NCI-H748 (cell line): ENCODE measurements around the gene C11orf16.
"Not testable (repeated sequence)": the region's sequence is repeated elsewhere in the genome, so short reads cannot be mapped to it uniquely, and the experiment has no call there.

ENCODE experiments used
- DNase-seq: peaks from one replicate; lab custom pipeline; 2025; ENCODE audit not compliant: unreplicated experiment; lab: John Stamatoyannopoulos, UW

C11orf16 gene

DNA sequence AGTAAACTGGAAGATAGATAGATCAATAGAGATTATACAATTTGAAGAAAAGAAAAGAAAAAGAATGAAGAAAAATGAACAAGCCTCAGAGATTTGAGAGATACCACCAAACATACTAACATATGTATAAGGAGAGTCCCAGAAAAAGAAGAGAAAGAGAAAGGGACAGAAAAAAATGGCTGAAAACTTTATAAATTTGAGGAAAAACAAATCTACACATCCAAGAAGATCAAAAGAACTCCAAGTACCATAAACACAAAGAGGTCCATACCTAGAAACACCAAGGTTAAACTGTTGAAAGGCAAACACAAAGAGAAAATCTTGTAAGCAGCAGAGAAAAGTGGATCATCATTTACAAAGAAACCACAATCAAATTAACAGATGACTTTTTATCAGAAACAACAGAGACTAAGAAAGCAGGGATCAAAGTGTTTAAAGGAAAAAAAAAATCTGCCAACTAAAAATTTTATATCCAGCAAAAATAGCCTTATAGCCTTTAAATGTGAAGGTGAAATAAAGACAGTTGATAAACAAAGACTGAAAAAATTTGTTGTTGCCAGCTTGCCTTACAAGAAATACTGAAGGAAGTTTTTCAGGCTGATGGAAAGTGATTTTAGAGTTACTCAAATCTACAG is 33.5 kb downstream of the C11orf16 start:
- DNase-seq = no peak

DNA sequence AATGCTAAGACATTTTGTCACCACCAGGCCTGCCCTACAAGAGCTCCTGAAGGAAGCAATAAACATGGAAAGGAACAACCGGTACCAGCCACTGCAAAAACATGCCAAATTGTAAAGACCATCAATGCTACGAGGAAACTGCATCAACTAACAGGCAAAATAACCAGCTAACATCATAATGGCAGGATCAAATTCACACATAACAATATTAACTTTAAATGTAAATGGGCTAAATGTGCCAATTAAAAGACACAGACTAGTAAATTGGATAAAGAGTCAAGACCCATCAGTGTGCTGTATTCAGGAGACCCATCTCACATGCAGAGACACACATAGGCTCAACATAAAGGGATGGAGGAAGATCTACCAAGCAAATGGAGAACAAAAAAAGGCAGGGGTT is 41.6 kb downstream of the C11orf16 start:
- DNase-seq = not testable (repeated sequence)

DNA sequence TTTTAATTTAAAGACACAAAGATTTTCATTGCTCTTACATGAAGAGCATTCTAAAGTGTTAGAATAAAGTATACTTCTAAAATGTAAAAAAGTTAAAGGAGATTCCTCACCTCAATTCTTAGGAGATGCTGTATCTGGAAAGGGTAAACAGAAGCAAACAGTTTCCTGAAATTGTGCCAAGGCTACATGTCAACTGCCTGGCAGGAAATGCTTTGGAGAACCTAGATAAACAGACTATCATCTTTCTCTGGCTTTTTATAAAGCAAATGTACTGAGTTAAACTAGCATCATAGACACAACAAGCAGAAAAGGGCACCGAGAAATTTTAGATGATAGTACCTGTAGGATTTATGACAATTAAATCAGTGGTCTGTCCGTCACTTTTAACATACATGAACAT is 46.4 kb downstream of the C11orf16 start:
- DNase-seq = peak; percentile 21

DNA sequence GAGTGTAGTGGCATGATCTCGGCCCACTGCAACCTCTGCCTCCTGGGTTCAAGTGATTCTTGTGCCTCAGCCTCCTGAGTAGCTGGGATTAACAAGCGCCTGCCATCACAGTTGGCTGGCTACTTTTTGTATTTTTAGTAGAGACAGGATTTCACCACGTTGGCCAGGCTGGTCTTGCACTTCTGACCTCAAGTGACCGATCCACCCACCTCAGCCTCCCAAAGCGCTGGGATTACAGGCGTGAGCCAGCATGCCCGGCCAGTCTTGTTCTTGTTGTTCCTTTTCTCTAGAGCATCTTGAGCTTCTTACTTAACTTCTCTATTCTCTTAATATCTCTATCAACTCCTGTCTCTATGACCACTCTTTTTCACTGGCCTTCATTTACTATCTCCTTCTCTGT is 51.2 kb downstream of the C11orf16 start:
- not testable (repeated sequence) for DNase-seq

DNA sequence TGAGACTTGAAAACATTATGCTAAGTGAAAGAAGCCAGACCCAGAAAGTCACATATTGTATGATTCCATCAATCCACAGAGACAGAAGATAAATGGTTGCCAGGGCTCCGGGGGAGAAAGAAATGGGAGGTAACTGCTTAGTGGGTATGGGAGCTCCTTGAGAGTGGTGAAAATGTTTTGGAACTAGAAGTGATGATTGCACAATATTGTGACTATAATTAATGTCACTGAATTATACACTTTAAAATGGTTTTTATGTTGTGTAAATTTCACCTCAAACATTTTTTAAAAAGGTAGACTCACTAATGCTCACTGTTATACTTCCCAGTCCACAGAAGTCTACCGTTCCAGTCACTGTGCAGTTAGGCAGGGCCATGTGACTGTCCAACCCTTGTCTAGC is 54.0 kb downstream of the C11orf16 start:
- no peak for DNase-seq

DNA sequence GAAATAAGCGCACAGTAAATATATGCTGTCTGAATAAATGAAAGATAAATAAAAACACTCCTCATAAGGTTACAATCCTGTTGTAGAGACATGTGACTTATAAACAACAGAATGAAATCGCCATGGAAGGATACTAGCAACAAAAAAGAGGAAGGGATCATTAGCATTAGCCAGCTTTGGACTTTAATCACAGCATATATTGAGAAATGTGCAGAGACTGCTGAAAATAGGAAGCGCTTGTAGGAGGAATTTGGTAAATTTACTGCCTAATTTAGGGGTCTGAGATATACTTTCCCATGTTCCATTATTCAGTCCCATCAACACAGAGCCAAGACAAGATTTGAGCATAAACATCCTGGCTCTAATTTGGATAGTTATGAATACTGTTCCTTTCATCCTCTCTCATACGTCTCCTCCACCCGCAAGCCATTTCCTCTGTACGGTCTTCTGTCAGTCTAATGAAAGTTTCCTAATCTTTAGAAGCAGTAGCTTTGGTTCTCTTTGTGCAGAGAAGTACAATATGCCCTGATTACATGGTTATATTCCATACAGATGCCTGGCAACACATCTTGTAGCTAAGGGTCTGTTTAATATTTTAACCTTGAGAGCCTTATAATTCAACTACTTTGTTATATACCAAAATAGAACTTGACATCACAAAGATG is 58.9 kb downstream of the C11orf16 start:
- DNase-seq = no peak

DNA sequence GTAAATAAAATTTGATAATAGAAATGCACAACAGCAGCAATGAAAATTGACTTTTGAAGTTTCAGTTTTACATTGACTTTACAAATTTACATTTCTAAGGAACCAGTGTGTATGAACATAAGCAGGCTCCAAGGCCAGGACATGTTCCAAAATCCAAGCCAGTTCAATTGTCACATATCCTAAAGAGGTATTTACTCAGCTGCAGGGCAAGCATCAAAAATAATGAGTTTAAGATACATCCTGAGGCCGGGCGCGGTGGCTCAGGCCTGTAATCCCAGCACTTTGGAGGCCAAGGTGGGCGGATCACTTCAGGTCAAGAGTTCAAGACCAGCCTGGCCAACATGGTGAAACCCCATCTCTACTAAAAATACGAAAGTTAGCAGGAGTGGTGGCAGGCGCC is 60.8 kb downstream of the C11orf16 start:
- no peak for DNase-seq

DNA sequence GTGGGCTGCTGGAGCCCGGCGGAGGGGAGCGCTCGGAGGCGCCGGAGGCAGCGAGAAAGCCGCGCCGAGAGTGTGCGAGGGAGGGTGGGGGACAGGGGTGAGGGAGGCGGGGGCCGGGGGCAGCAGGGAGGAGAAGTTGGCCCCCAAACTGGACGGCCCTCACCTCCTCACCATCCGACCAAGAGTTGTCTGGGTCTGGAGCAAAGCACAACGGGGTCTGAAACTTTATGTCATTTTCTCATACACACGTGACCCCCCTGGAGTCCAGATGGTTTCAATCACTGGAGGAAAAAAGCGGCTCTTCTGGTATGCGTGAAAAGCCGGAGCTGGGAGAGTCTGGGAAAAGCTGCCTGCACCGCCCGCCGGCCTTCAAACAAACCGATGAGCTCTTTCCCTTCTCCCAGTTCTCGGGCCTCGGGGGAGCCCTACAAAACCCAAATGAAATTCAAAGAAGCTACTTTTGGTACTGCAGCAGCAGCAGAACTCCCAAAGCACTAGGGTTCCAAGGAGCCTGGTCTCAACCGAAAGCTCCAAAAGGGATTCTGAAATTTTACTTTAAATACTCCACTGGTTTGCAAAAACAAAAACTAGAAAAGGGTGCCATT is 61.5 kb downstream of the C11orf16 start:
- peak; percentile 53 for DNase-seq

DNA sequence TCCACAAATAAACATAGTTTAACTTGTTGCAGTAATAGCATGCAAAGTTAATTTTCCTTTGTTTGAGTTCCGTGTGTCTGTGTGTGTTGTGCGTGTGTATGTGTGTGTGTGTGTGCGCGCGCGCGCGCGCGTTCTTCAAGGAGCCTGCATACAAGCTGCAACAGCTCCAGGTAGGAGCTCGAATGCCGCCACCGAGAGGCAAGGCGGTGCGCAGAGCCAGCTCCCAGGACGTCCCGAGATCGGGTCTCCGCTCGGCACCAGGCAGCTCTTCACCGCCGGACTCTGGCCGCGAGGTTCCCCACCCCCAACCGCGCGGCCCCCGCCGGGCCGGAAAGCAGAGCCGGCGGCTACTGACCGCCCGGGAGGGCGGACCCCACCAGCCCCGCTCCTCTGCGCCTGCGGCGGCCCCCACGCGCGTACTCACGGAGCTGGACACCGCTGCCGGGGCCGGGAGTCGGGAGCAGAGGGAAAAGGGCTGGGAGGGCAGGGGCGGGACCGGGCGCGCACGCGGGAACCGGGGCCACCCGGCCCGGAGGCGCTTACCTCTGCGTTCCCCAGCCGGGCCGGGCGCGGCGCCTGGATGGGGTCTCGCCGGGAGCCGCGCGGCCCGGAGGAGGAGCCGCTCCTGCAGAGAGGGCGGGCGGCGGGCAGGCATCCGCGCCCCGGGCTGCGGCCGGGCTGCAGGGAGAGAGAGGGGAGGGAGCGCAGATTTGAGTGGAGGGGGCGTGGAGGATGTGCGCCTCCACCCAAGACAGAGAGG is 62.2 kb downstream of the C11orf16 start:
- DNase-seq = peak; percentile 74
